Dorsolateral prefrontal cortex (tissue), 118 donors: ENCODE results near the gene SMYD4. TPM values are rescaled to one million over a fixed set of nuclear protein-coding genes. Genes with fewer than 3 reads are reported as not detected.

Experiments used
- total RNA-seq, 120 experiments: library from RNA; stranded (reverse); gene quantifications; one replicate each; pipeline versions ENCODE4 v1.2.3 to v1.2.4, GENCODE V29; 2022

The SMYD4 gene
- total RNA-seq, 120 experiments from 2014 or later = 13.6 to 30.4 (median 20.5) TPM

Other genes with a start within 250 kb of the SMYD4 start
- 10 to 100 TPM; 27.7 to 80.6 (median 45.9) TPM for gene SLC43A2, start 201.1 kb downstream of the SMYD4 start, total RNA-seq
- gene SCARF1, start 184.2 kb downstream of the SMYD4 start, total RNA-seq = 10 to 100 TPM in 39 of 120 experiments, 1 to 10 TPM in 81; 5.1 to 21.7 (median 8.7) TPM
- 10 to 100 TPM in 111 of 120 experiments, 1 to 10 TPM in 9; 5.3 to 27.4 (median 14.8) TPM for gene RILP, start 180.0 kb downstream of the SMYD4 start, total RNA-seq
- gene PRPF8, start 145.0 kb downstream of the SMYD4 start, total RNA-seq = 100 to 1,000 TPM; 220 to 305 (median 265) TPM
- gene TLCD2, start 119.5 kb downstream of the SMYD4 start, total RNA-seq = 1 to 10 TPM in 88 of 120 experiments, under 1 TPM in 32; 0.41 to 3.5 (median 1.3) TPM
- 10 to 100 TPM; 12.9 to 29.4 (median 19.8) TPM for gene WDR81, start 105.2 kb downstream of the SMYD4 start, total RNA-seq
- gene SERPINF2, start 87.0 kb downstream of the SMYD4 start, total RNA-seq = 1 to 10 TPM in 115 of 120 experiments, under 1 TPM in 5; 0.48 to 7.8 (median 2.1) TPM
- 100 to 1,000 TPM in 32 of 120 experiments, 10 to 100 TPM in 88; 32.7 to 130 (median 83.9) TPM for gene SERPINF1, start 67.8 kb downstream of the SMYD4 start, total RNA-seq
- 100 to 1,000 TPM in 2 of 120 experiments, 10 to 100 TPM in 118; 54.2 to 102 (median 73.3) TPM for gene RPA1, start 103 bp upstream of the SMYD4 start, total RNA-seq
- 10 to 100 TPM in 119 of 120 experiments, 1 to 10 TPM in 1; 4.8 to 43.6 (median 22.0) TPM for gene RTN4RL1, start 195.4 kb upstream of the SMYD4 start, total RNA-seq
- gene DPH1, start 200.3 kb upstream of the SMYD4 start, total RNA-seq = 100 to 1,000 TPM in 30 of 120 experiments, 10 to 100 TPM in 90; 57.6 to 158 (median 87.2) TPM
- 10 to 100 TPM in 108 of 120 experiments, 1 to 10 TPM in 12; 6.6 to 29.4 (median 16.4) TPM for gene OVCA2, start 212.1 kb upstream of the SMYD4 start, total RNA-seq
- 10 to 100 TPM in 18 of 120 experiments, 1 to 10 TPM in 102; 1.6 to 17.4 (median 6.5) TPM for gene HIC1, start 225.2 kb upstream of the SMYD4 start, total RNA-seq